ENCODE measurements around the gene SELENOK.

DNA sequence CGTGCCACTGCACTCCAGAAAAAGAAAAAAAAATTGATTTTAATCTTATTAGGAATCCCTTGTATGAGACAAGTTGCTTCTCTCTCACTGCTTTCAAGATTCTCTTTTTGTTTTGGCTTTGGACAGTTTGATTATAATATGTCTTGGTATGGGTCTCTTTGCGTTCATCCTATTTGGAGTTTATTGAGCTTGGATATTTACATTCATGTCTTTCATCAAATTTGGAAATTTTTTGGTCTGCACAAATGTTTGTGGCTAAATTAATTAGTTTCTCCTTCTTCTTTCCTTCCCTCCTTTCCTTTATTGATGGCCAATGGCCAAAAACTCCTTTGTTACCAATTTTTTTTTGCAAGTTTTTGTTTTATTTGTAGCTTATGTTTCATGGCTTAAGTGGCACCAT is 28.1 kb upstream of the SELENOK start:
- TF ChIP-seq HDGF (IDR thresholded peaks at IDR 0.05; ENCODE audit: borderline replicate concordance) (no peak), ELF4 (IDR thresholded peaks at IDR 0.05) (no peak), SUZ12 (IDR thresholded peaks at IDR 0.05) (no peak), LEF1 (IDR thresholded peaks at IDR 0.05; ENCODE audit: borderline replicate concordance) (no peak), ARNT (IDR thresholded peaks at IDR 0.05) (no peak), BHLHE40 (IDR thresholded peaks at IDR 0.05; ENCODE audit: borderline replicate concordance) (no peak), FOXM1 (IDR thresholded peaks at IDR 0.05; ENCODE audit: borderline replicate concordance) (no peak), TARDBP (IDR thresholded peaks at IDR 0.05) (no peak), CTBP1 (IDR thresholded peaks at IDR 0.05; ENCODE audit: borderline replicate concordance) (no peak), SP1 (IDR thresholded peaks at IDR 0.05) (no peak), FOXK2 (IDR thresholded peaks at IDR 0.05) (no peak)
- TF ChIP-seq, protein P1, sequence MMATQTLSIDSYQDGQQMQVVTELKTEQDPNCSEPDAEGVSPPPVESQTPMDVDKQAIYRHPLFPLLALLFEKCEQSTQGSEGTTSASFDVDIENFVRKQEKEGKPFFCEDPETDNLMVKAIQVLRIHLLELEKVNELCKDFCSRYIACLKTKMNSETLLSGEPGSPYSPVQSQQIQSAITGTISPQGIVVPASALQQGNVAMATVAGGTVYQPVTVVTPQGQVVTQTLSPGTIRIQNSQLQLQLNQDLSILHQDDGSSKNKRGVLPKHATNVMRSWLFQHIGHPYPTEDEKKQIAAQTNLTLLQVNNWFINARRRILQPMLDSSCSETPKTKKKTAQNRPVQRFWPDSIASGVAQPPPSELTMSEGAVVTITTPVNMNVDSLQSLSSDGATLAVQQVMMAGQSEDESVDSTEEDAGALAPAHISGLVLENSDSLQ (IDR thresholded peaks at IDR 0.05): no peak
